Measurements from ENCODE around the gene MAP3K14. TPM values are rescaled to one million over a fixed set of nuclear protein-coding genes. Genes with fewer than 3 reads are reported as not detected.
A peak's percentile ranks its signal among the peaks of the same experiment; 100 is the strongest.

The MAP3K14 gene
- total and polyA plus RNA-seq, 11 donors, result 9.0 to 21.9 (median 11.4) TPM

DNA sequence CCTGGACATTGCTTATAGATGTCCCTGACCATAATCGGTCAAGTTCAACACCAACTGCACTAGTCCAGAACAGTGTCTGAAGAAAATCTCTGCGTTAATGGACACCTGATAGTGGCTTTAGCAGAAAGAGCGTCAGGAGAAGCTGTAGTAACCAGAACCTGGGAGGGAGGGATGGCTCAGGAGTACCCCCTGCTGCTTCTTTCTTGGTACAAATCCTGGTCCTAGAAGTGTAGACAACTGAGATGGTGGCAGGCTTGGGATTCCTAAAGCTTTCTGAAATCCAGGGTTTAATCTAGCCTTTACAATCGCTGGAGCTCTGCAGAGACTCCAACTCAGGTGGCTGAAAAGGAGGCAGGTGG is 5.4 kb downstream of the MAP3K14 start:
- peak overlapping the region in 2 of 12 donors; percentile 16 to 93 for H3K4me3 ChIP-seq
- no peak for DNase-seq

DNA sequence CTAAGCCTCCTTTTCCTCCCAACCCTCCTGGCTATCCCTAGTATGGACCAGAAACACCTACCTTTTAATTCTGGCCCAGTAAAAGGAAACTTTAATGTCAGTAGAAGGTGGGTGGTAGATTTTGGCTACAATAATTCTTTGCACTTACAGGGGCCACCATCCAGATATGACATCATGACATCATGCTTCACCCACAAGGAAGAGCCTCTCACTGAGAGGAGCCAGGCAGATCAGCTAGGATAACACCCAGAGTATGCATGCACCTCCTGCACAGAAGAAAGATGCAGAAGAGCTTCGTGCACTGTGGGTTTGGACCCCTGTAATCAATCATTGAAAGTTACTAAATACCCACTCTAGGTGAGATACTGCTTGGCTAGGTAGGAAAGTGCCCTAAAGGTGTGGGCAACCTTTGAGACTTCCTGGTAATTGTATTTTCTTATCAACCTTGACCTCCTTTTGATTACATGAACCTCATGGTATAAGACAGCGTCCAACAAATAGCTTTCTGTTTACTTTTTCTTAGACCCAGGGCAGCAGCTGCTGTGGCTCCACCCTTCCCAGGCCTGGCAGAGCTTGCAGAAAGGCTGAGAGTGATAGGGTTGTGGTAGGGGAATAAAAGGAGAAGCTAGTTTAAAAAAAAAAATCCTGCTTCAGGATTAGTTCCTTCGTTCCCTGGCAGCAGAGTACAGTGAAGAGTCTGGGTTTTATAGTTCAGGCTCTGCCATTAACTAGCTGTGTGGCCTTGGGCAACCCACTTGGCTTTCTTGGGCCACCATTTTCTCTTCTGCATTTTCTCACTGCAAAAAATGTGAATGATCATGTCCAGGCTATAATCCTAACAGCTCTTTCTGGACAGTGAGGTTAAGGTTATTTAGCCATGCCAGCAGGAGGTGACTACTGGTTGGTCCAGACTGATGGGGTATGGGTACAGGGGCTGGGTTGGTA is 6.2 kb downstream of the MAP3K14 start:
- Histone ChIP-seq H3K27me3 (no peaks in the 10 kb centered on the region), H3K36me3 (peaks cover 0 to 20% (median 0%) of the 10 kb centered on the region in 9 donors), H3K4me3 (no peak overlapping the region), H3K27ac (peak overlapping the region; percentile 62 to 98 (median 94)), H3K4me1 (peaks cover 8 to 100% (median 88%) of the 10 kb centered on the region in 12 donors), H3K9me3 (no peaks in the 10 kb centered on the region)
- DNase-seq (peak in 1 of 5 donors; percentile 71), ATAC-seq (peak in 2 of 4 donors; percentile 12 to 25)
- WGBS, 4 donors, result 33 to 39% (median 37%) methylated on average over 3 of the region's 3 CpGs
- TF ChIP-seq, protein P1, sequence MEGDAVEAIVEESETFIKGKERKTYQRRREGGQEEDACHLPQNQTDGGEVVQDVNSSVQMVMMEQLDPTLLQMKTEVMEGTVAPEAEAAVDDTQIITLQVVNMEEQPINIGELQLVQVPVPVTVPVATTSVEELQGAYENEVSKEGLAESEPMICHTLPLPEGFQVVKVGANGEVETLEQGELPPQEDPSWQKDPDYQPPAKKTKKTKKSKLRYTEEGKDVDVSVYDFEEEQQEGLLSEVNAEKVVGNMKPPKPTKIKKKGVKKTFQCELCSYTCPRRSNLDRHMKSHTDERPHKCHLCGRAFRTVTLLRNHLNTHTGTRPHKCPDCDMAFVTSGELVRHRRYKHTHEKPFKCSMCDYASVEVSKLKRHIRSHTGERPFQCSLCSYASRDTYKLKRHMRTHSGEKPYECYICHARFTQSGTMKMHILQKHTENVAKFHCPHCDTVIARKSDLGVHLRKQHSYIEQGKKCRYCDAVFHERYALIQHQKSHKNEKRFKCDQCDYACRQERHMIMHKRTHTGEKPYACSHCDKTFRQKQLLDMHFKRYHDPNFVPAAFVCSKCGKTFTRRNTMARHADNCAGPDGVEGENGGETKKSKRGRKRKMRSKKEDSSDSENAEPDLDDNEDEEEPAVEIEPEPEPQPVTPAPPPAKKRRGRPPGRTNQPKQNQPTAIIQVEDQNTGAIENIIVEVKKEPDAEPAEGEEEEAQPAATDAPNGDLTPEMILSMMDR (IDR thresholded peaks at IDR 0.05), result no peak
- no peak for TF ChIP-seq POLR2A (IDR thresholded peaks at IDR 0.05)
- intact Hi-C loops (cut with DNase I), result loop anchor here in 4 of 10 donors (2.0 to 5.0 kb wide), 4 partner anchors 16 to 72 kb away; partner anchors contain the start of gene SPATA32 (in 1 of the 4)

More for the DNA sequence above, 5.4 kb downstream of the MAP3K14 start:
- H3K27ac ChIP-seq, result peak overlapping the region; percentile 62 to 98 (median 94)
- WGBS, 4 donors, result 48 to 74% (median 56%) methylated on average over 4 of the region's 4 CpGs
- no peak for ATAC-seq
- TF ChIP-seq POLR2A (IDR thresholded peaks at IDR 0.05), result no peak
- TF ChIP-seq, protein P1 (IDR thresholded peaks at IDR 0.05), result no peak
- intact Hi-C loops (cut with DNase I), result loop anchor here in 4 of 10 donors (2.0 to 5.0 kb wide), 4 partner anchors 17 to 71 kb away; partner anchors contain the start of gene SPATA32 (in 1 of the 4)
- no peaks in the 10 kb centered on the region for H3K27me3 ChIP-seq
- peaks cover 0 to 20% (median 0%) of the 10 kb centered on the region in 9 donors for H3K36me3 ChIP-seq
- peaks cover 4 to 100% (median 86%) of the 10 kb centered on the region in 12 donors for H3K4me1 ChIP-seq
- no peaks in the 10 kb centered on the region for H3K9me3 ChIP-seq

DNA sequence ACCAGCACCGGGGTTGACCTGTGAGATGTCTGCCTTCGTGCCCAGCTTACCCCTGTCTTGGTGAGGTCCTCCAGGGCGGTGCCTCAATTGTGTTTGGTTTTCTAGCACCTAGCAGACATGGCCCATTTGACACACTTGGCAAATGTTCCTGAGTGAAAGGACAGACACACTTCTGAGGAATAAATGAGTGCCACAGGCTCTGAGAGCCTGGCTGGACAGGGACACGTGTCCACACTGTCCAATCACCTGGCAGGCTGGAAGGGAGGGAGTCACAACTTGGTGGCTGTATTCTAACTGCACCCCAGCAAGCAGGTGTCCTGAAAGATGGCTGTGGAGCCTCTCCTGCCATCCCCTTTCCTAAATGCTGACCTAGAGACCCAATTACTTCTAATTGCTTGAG is 7.4 kb downstream of the MAP3K14 start:
- no peaks in the 10 kb centered on the region for H3K9me3 ChIP-seq
- H3K27ac ChIP-seq, result peak overlapping the region in 6 of 12 donors; percentile 9 to 97 (median 46)
- DNase-seq (no peak), ATAC-seq (no peak)
- peaks cover 0 to 24% (median 0%) of the 10 kb centered on the region in 9 donors for H3K36me3 ChIP-seq
- no peak overlapping the region for H3K4me3 ChIP-seq
- H3K27me3 ChIP-seq, result no peaks in the 10 kb centered on the region
- H3K4me1 ChIP-seq, result peaks cover 8 to 100% (median 81%) of the 10 kb centered on the region in 12 donors
- TF ChIP-seq, protein P1 (IDR thresholded peaks at IDR 0.05), result no peak
- TF ChIP-seq POLR2A (IDR thresholded peaks at IDR 0.05), result no peak
- WGBS, 4 donors, result 75 to 89% (median 81%) methylated on average over 3 to 4 of the region's 4 CpGs
- intact Hi-C loops (cut with DNase I), result no loop called here

DNA sequence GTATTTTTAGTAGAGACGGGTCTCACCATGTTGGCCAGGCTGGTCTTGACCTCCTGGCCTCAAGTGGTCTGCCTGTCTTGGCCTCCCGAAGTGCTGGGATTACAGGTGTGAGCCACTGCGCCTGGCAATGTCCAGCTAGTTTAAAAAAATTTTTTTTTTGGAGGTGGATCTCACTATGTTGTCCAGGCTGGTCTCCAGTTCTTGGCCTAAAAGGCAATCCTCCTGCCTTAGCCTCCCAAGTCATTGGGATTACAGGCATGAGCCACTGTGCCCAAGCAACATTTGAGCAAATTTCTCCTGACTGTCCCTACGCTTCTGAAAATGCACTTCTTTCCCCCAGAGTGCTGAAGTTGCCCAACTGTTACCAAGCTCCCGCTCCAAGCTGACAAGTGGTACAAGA is 8.0 kb downstream of the MAP3K14 start:
- Histone ChIP-seq H3K27me3 (no peaks in the 10 kb centered on the region), H3K4me3 (no peak overlapping the region), H3K4me1 (peaks cover 8 to 100% (median 75%) of the 10 kb centered on the region in 12 donors), H3K9me3 (no peaks in the 10 kb centered on the region), H3K36me3 (peaks cover 0 to 24% (median 0%) of the 10 kb centered on the region in 9 donors), H3K27ac (peak overlapping the region in 8 of 12 donors; percentile 9 to 95 (median 68))
- no peak for DNase-seq
- no peak for TF ChIP-seq POLR2A (IDR thresholded peaks at IDR 0.05)
- TF ChIP-seq, protein P1 (IDR thresholded peaks at IDR 0.05), result no peak
- ATAC-seq, result no peak
- WGBS, 4 donors, result 98 to 100% (median 99%) methylated on average over 4 to 5 of the region's 5 CpGs
- intact Hi-C loops (cut with DNase I), result no loop called here
